HG03432 (cell line): ENCODE results near the gene FAM50B.

ENCODE experiments used
- ATAC-seq: cut with Tn5 transposase; IDR thresholded peaks from one replicate; pipeline ENCODE4 v1.9.1; 2021; ENCODE audit warnings: mild to moderate bottlenecking, moderate library complexity; ENCODE audit not compliant: unreplicated experiment

The FAM50B gene

DNA sequence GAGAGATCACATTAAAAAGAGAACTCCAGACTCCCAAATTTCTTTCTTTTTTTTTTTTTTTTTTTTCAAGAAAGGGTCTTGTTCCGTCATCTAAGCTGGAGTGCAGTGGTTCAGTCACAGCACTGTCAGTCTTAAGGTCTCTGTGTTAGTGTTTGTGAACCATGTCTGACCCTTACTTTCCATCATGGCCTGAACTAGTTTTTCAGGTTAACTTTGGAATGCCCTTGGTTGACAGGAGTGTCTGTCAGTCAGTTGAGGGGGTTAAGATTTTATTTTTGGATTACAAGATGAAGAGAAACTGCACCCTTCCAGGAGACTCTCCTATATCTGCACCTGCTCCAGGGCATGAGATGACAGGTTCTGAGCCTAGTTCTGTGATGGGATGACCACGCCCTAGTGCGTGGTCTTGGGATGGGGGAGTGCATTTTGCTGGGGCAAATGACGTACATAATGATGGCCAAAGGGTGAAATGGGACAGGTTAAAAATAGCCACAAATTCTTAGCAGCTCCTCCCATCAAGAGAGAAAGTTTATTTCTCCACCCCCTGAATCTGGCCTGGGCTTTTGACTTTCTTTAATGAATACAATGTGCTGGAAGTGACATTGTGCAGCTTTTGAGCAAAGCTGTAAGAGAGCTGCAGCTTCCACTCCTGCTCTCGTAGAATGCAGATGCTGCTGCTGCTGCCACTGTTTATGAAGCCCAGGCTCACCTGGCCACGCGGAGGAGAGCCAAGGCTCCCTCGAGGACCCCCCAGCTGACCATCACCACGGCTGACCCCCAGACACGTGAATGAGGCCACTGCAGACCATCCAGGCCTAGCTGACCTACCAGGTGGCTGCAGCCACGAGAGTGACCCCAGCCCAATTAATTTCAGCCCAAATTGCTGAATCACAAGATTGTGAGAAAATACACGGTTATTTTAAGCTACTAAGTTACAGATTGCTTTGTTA is 29.7 kb upstream of the FAM50B start:
- no peak for ATAC-seq

GRCh38 chr6:3820563-3820962 is 28.6 kb upstream of the FAM50B start:
- no peak for ATAC-seq

- ATAC-seq: no peak
Measured at GRCh38 chr6:3822747-3823445, 26.3 kb upstream of the FAM50B start.

GRCh38 chr6:3823671-3824070 is 25.5 kb upstream of the FAM50B start:
- ATAC-seq: no peak

DNA sequence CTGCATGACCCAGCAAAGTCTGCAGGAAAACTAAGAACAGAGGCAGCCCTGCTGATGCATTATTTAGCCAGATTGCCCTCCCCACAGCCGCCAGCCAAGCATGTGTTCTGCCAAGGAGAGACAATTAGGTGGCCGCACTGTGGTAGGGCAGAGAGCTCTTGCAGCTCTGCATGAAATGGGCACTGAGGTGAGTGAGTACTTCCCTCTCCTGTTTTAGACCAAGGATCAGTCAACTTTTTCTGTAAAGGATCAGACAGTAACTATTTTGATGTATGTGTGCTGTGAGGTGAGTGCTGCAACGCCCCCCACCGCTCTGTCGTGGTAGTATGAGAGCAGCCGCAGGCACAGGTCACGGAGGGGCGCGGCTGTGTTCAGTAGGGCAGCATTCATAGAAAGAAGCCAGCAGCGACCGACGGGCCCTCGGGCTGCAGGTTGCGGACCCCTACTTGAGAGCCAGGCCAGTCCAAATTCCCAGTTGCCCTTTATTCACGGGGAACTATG is 23.8 kb upstream of the FAM50B start:
- no peak for ATAC-seq

GRCh38 chr6:3825851-3826581 is 23.2 kb upstream of the FAM50B start:
- no peak for ATAC-seq

GRCh38 chr6:3829285-3829684 is 19.9 kb upstream of the FAM50B start:
- no peak for ATAC-seq

GRCh38 chr6:3830806-3831205 is 18.4 kb upstream of the FAM50B start:
- no peak for ATAC-seq

GRCh38 chr6:3831761-3832530 is 17.2 kb upstream of the FAM50B start:
- no peak for ATAC-seq

DNA sequence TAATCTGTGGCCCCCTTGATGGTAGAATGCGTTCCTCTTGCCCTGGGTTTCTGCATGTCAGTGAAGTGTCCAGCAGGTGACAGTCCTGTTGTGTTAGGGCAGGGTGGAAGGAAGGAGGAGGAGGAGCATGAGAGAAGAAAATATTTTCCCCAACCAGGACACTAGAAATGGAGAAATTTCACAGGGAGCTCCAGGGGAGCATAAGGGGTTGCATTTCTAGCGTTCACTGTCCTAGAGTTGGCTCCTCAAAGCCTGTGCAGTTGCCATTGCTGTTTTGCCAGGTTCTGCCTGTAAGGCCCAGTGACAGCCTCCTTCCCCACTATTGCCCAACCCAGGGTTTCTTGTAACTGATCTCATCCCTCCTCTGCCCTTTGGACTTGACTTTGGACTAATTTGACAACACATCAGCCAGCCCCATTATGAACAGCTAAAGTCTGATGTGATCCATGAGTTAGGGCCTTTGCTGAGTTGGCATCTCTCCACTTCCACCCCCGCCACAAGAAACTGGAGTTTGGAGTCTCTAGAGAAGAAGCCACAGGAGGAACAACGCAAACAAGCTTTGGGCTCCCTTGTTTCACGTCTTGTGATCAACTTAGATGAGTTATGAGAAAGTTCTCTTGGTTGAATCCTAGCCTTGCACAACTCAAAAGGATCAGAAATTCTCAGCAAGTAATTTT is 14.0 kb upstream of the FAM50B start:
- no peak for ATAC-seq

- no peak for ATAC-seq
Measured at GRCh38 chr6:3835785-3836184, 13.4 kb upstream of the FAM50B start.

DNA sequence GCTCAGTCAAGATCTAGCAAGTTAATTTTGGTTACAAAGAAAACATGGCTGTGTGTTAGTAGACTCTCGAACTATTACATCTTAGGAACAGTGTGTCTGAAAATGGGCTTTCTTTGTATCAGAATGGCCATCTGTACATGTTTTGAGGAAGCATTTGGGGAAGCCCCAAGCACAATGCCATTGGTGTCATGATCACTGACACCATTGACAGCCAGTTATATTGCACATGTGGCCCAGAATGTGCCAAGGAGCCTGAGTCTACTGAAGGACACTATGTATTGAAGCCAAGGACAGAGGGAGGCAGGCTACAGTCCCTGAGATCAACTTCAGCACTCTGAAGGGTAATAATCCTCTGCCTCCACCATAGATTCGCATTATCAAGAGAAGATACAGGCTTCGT is 12.6 kb upstream of the FAM50B start:
- ATAC-seq: no peak

DNA sequence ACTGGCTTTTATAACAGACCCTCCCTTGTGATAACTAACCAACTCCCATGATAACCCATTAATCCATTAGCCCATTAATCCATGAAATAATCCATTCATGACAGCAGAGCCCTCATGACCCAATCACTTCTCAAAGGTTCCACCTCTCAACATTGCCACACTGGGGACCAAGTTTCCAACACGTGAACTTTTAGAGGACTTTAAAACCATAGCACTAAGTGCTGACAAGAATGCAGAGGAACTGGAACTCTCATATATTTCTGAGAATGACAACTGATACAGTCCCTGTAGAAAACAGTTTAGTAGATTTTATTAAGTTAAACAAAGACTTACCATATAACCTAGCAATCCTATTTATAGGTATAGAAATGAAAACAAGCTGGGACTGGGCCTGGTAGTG is 11.4 kb upstream of the FAM50B start:
- ATAC-seq: no peak

DNA sequence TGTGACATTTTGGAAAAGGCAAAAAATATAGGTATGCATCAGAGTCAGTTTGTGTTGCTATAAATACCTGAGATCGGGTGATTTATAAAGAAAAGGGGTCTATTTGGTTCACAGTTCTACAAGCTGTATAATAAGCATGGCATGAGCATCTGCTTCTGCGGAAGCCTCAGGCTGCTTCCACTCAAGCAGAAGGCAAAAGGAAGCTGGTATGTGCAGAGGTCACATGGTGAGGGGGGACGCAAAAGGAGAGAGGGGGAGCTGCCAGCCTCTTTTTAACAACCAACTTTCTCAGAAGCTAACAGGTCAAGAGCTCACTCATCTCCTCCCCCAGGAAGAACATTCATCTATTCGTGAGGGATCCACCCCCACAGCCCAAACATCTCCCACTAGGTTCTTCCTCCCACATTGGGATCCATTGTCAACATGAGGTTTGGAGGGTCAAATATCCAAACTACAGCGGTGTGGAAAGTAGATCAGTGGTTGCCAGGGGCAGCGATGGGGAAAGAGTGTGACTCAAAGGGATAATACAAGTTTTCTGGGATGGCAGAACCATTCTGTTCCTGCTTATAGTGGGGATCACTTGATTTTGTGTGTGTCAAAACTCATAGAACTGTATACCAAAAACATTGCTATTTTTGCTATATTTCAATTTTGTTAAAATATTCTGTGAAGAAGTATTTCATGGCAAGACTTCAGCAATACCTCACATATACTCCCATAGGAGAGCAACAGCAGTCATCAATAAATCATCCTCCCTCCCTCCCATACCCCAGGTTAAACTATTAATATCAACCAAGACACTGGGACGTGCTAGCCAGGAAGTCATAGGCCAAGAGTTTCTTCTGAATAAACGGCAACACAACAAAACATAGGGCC is 9.9 kb upstream of the FAM50B start:
- no peak for ATAC-seq

GRCh38 chr6:3841066-3841454 is 8.1 kb upstream of the FAM50B start:
- ATAC-seq: no peak

DNA sequence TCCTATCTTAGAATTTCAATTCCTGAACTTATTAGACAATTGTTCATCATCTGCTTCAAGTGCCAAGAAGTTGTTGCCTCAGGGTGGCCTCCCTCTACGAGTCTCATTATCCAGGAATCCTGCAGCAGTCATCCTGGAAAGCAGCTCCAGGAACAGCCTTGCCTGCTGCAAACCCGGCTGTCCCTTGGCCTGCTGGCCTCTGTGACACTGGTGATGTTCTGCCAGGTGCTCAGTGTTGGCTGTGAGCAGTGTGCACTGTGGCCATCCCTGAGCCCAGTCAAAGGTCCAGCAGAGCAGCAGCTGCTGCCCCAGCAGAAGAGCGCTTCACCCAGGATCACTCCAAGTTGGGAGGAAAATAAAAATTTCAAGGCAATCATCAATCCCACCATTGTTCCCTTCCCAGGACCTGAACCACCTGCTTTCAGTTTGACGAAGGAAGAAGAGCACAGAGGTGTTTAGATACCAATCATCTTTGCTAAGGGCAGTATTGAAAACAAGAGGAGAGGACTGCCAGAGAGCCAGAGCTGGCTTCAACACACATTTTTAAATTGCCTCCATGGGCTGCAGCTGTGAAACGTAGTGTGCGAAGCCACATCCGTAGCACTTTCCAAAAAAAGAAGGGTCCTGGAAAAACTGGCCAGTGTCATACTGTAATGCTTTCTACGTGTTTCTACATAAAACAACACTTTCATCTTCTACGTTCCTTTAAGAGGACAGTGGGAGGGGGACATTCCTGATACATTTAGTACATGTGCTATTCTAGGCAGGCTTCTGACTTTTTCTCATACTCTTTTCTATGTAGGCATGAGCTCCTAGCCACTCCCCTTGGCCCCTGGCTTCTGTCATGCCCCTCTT is 7.2 kb upstream of the FAM50B start:
- no peak for ATAC-seq

DNA sequence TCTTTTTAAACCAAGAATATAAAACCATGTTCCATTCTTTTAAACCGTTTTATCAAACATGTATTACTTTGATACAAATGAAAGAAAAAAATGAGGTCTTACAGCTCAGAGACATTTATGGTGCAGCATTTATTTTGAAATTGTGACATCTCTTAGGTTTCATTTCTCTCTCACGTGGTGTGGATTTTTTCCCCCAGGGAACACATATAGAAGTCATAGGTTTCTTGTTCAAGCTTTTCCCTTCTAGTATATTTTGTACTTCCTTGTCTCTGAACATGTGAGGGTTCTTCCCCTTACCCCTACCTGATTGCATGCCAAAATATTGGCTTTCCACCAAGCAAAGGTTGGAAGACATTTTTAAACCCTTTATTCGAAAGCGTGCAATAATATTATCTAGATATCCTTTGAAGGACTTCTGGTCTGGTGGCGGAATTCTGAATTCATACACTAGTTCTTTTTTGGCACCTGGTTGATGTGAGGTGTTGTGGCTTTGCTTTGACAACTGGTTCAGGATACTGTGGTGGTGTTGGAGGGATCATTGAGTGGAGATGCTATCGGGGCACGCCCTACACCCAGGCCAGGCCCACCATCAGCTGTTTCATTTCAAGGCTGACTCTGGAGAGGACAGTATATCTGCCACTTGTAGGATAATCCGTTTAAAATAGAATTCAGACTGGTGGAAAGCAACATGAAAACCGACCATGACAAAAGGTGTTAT is 5.6 kb upstream of the FAM50B start:
- ATAC-seq: no peak

DNA sequence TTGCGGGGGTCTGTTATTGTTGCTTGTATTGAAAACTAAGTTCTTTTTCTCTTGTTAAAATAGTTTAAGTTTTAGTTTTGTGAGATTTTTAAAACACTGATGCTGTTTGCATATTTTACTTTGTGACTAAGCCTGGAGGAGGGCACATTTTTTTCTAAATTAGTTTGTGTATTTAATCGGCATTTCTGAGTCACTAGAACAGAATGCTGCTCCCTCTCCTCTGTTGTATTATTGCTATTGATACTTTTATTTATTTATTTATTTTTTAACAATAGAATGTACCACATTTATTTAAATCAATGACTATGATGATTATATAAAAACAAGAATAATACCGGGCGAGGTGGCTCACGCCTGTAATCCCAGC is 5.1 kb upstream of the FAM50B start:
- no peak for ATAC-seq
